ENCODE measurements around the gene PAK5. TPM values are rescaled to one million over a fixed set of nuclear protein-coding genes. Genes with fewer than 3 reads are reported as not detected.

Gene PAK5
- total RNA-seq, 1 donor = not detected

- Histone ChIP-seq H3K27me3 (ENCODE audit: insufficient read depth, low read length) (no peaks in the 10 kb centered on the region), H3K9me3 (ENCODE audit: low read depth, low read length) (no peaks in the 10 kb centered on the region), H3K4me3 (ENCODE audit: low read length) (no peak overlapping the region), H3K4me1 (ENCODE audit: insufficient read depth, low read length) (no peaks in the 10 kb centered on the region)
Observed at GRCh38 chr20:9743871-9744270, 95.0 kb downstream of the PAK5 start.

- H3K9me3 ChIP-seq (ENCODE audit: low read depth, low read length) = no peaks in the 10 kb centered on the region
- H3K4me1 ChIP-seq (ENCODE audit: insufficient read depth, low read length) = no peaks in the 10 kb centered on the region
- no peaks in the 10 kb centered on the region for H3K27me3 ChIP-seq (ENCODE audit: insufficient read depth, low read length)
- no peak overlapping the region for H3K4me3 ChIP-seq (ENCODE audit: low read length)
Observed at GRCh38 chr20:9742821-9743220, 96.1 kb downstream of the PAK5 start.

- Histone ChIP-seq H3K4me3 (ENCODE audit: low read length) (no peak overlapping the region), H3K4me1 (ENCODE audit: insufficient read depth, low read length) (no peaks in the 10 kb centered on the region), H3K27me3 (ENCODE audit: insufficient read depth, low read length) (no peaks in the 10 kb centered on the region), H3K9me3 (ENCODE audit: low read depth, low read length) (no peaks in the 10 kb centered on the region)
Observed at GRCh38 chr20:9741996-9742395, 96.9 kb downstream of the PAK5 start.

- Histone ChIP-seq H3K4me3 (ENCODE audit: low read length) (no peak overlapping the region), H3K27me3 (ENCODE audit: insufficient read depth, low read length) (no peaks in the 10 kb centered on the region)
Observed at GRCh38 chr20:9740486-9740885, 98.4 kb downstream of the PAK5 start.

GRCh38 chr20:9739991-9740390 is 98.9 kb downstream of the PAK5 start:
- Histone ChIP-seq H3K9me3 (ENCODE audit: low read depth, low read length) (no peaks in the 10 kb centered on the region), H3K27me3 (ENCODE audit: insufficient read depth, low read length) (no peaks in the 10 kb centered on the region), H3K4me3 (ENCODE audit: low read length) (no peak overlapping the region), H3K4me1 (ENCODE audit: insufficient read depth, low read length) (no peaks in the 10 kb centered on the region)

More at GRCh38 chr20:9740486-9740885, 98.4 kb downstream of the PAK5 start:
- no peaks in the 10 kb centered on the region for H3K4me1 ChIP-seq (ENCODE audit: insufficient read depth, low read length)
- H3K9me3 ChIP-seq (ENCODE audit: low read depth, low read length) = no peaks in the 10 kb centered on the region

GRCh38 chr20:9736373-9736772 is 102.5 kb downstream of the PAK5 start:
- Histone ChIP-seq H3K4me1 (ENCODE audit: insufficient read depth, low read length) (no peaks in the 10 kb centered on the region), H3K27me3 (ENCODE audit: insufficient read depth, low read length) (no peaks in the 10 kb centered on the region), H3K4me3 (ENCODE audit: low read length) (no peak overlapping the region), H3K9me3 (ENCODE audit: low read depth, low read length) (no peaks in the 10 kb centered on the region)

- H3K9me3 ChIP-seq (ENCODE audit: low read depth, low read length) = no peaks in the 10 kb centered on the region
- no peaks in the 10 kb centered on the region for H3K4me1 ChIP-seq (ENCODE audit: insufficient read depth, low read length)
- no peaks in the 10 kb centered on the region for H3K27me3 ChIP-seq (ENCODE audit: insufficient read depth, low read length)
- no peak overlapping the region for H3K4me3 ChIP-seq (ENCODE audit: low read length)
Observed at GRCh38 chr20:9723501-9724202, 115.2 kb downstream of the PAK5 start.

- H3K27me3 ChIP-seq (ENCODE audit: insufficient read depth, low read length) = no peaks in the 10 kb centered on the region
- no peak overlapping the region for H3K4me3 ChIP-seq (ENCODE audit: low read length)
- H3K9me3 ChIP-seq (ENCODE audit: low read depth, low read length) = no peaks in the 10 kb centered on the region
- H3K4me1 ChIP-seq (ENCODE audit: insufficient read depth, low read length) = no peaks in the 10 kb centered on the region
Observed at GRCh38 chr20:9711872-9712271, 127.0 kb downstream of the PAK5 start.

GRCh38 chr20:9710685-9711084 is 128.2 kb downstream of the PAK5 start:
- no peaks in the 10 kb centered on the region for H3K9me3 ChIP-seq (ENCODE audit: low read depth, low read length)
- H3K4me3 ChIP-seq (ENCODE audit: low read length) = no peak overlapping the region
- H3K4me1 ChIP-seq (ENCODE audit: insufficient read depth, low read length) = no peaks in the 10 kb centered on the region
- no peaks in the 10 kb centered on the region for H3K27me3 ChIP-seq (ENCODE audit: insufficient read depth, low read length)

- Histone ChIP-seq H3K9me3 (ENCODE audit: low read depth, low read length) (no peaks in the 10 kb centered on the region), H3K4me3 (ENCODE audit: low read length) (no peak overlapping the region), H3K27me3 (ENCODE audit: insufficient read depth, low read length) (no peaks in the 10 kb centered on the region), H3K4me1 (ENCODE audit: insufficient read depth, low read length) (no peaks in the 10 kb centered on the region)
Observed at GRCh38 chr20:9705722-9706476, 133.0 kb downstream of the PAK5 start.

- Histone ChIP-seq H3K9me3 (ENCODE audit: low read depth, low read length) (no peaks in the 10 kb centered on the region), H3K27me3 (ENCODE audit: insufficient read depth, low read length) (no peaks in the 10 kb centered on the region), H3K4me1 (ENCODE audit: insufficient read depth, low read length) (no peaks in the 10 kb centered on the region), H3K4me3 (ENCODE audit: low read length) (no peak overlapping the region)
Observed at GRCh38 chr20:9699181-9699580, 139.7 kb downstream of the PAK5 start.

- H3K27me3 ChIP-seq (ENCODE audit: insufficient read depth, low read length) = no peaks in the 10 kb centered on the region
- no peak overlapping the region for H3K4me3 ChIP-seq (ENCODE audit: low read length)
- no peaks in the 10 kb centered on the region for H3K4me1 ChIP-seq (ENCODE audit: insufficient read depth, low read length)
- no peaks in the 10 kb centered on the region for H3K9me3 ChIP-seq (ENCODE audit: low read depth, low read length)
Observed at GRCh38 chr20:9689041-9689440, 149.8 kb downstream of the PAK5 start.

GRCh38 chr20:9686866-9687265 is 152.0 kb downstream of the PAK5 start:
- Histone ChIP-seq H3K4me3 (ENCODE audit: low read length) (no peak overlapping the region), H3K9me3 (ENCODE audit: low read depth, low read length) (no peaks in the 10 kb centered on the region), H3K27me3 (ENCODE audit: insufficient read depth, low read length) (no peaks in the 10 kb centered on the region), H3K4me1 (ENCODE audit: insufficient read depth, low read length) (no peaks in the 10 kb centered on the region)

- Histone ChIP-seq H3K4me1 (ENCODE audit: insufficient read depth, low read length) (no peaks in the 10 kb centered on the region), H3K9me3 (ENCODE audit: low read depth, low read length) (no peaks in the 10 kb centered on the region), H3K27me3 (ENCODE audit: insufficient read depth, low read length) (no peaks in the 10 kb centered on the region), H3K4me3 (ENCODE audit: low read length) (no peak overlapping the region)
Observed at GRCh38 chr20:9686455-9686854, 152.4 kb downstream of the PAK5 start.

- Histone ChIP-seq H3K27me3 (ENCODE audit: insufficient read depth, low read length) (no peaks in the 10 kb centered on the region), H3K4me1 (ENCODE audit: insufficient read depth, low read length) (no peaks in the 10 kb centered on the region), H3K4me3 (ENCODE audit: low read length) (no peak overlapping the region), H3K9me3 (ENCODE audit: low read depth, low read length) (no peaks in the 10 kb centered on the region)
Observed at GRCh38 chr20:9686001-9686400, 152.9 kb downstream of the PAK5 start.

GRCh38 chr20:9685011-9685410 is 153.9 kb downstream of the PAK5 start:
- H3K9me3 ChIP-seq (ENCODE audit: low read depth, low read length) = no peaks in the 10 kb centered on the region
- no peaks in the 10 kb centered on the region for H3K27me3 ChIP-seq (ENCODE audit: insufficient read depth, low read length)
- H3K4me3 ChIP-seq (ENCODE audit: low read length) = no peak overlapping the region
- no peaks in the 10 kb centered on the region for H3K4me1 ChIP-seq (ENCODE audit: insufficient read depth, low read length)

All from mononuclear cell (primary cell).